Right cardiac atrium (tissue), 5 donors: Measurements from ENCODE around the gene ANKRD35. TPM values are rescaled to one million over a fixed set of nuclear protein-coding genes. Genes with fewer than 3 reads are reported as not detected.
"Not testable (repeated sequence)": the region's sequence is repeated elsewhere in the genome, so short reads cannot be mapped to it uniquely, and the experiment has no call there.

Experiments used
- ATAC-seq, 2 donors: fragments of 200-7000 bp; cut with Tn5 transposase; one replicate each; pipeline versions ENCODE4 v1.8.0 to v1.9.1; 2020; ENCODE audit warnings: moderate library complexity in 2 of 2, mild to moderate bottlenecking in 1 of 2
- DNase-seq, 3 donors: peaks; one replicate each; pipeline ENCODE4 v3.0.0-alpha.2; 2020
- H3K27ac ChIP-seq: one replicate; pipeline ENCODE4 v1.5.1; 2013; ENCODE audit warnings: mild to moderate bottlenecking, low read length, control low read depth, moderate library complexity
- H3K27me3 ChIP-seq: one replicate; pipeline ENCODE4 v1.6.1; 2013; ENCODE audit not compliant: control insufficient read depth, insufficient read depth
- H3K4me1 ChIP-seq: one replicate; pipeline ENCODE4 v1.6.1; 2013; ENCODE audit warnings: low read length; ENCODE audit not compliant: control insufficient read depth, insufficient read depth
- H3K4me3 ChIP-seq: one replicate; pipeline ENCODE4 v1.5.1; 2013; ENCODE audit warnings: low read length, control low read depth
- H3K9me3 ChIP-seq: one replicate; pipeline ENCODE4 v1.6.1; 2013; ENCODE audit warnings: low read length; ENCODE audit not compliant: control insufficient read depth
- WGBS: extraction: QIAGEN DNeasy Blood & Tissue Kit; methylation state at CpG from one replicate; pipeline ENCODE4 v1.1.7; 2013; 5-methylcytosine and 5-hydroxymethylcytosine counted together
- intact Hi-C, 4 donors: fragments of 100-400 bp; cut with DNase I; formaldehyde crosslinking; loops; one replicate each; pipeline versions ENCODE4 v1.11.0 to v1.14.0; 2022 to 2023
- long read RNA-seq, 4 donors: library from polyadenylated mRNA; unstranded; transcript quantifications; one replicate each; pipeline ENCODE4 v2.0.0, GENCODE V29; 2020 to 2021
- polyA plus RNA-seq: library from polyadenylated mRNA; stranded (reverse); fragments of 200-250 nt; gene quantifications from one replicate; pipeline ENCODE4 v1.2.3, GENCODE V29; 2013
- total RNA-seq, 4 donors: library from RNA; stranded (reverse); fragmentation: NEBNext Ultra II Directional; extraction: Animal tissue kit (Norgen Biotek cat#: 25700); gene quantifications; one replicate each; pipeline ENCODE4 v1.2.1, GENCODE V29; 2021
- donor health status: healthy with polysubstance abuse.
- donor health status: DM: no; HTN: yes; CAD: no.
- donor health status: DM: no; HTN: no; CAD: no.
- donor health status: DM: no; HTN: yes; CAD: no; lungs with severe emphysema.
- donor health status: DM: yes; HTN: yes; CAD: no.

Gene ANKRD35
- total RNA-seq = 1 to 10 TPM; 1.9 to 2.3 (median 2.1) TPM
- 1.4 TPM for polyA plus RNA-seq
- long read RNA-seq, donor 1, partial matches to known transcripts = 11 of 11 reads
- long read RNA-seq, donor 1, other reads (novel, unspliced or antisense) = 0 of 11 reads
- long read RNA-seq, donor 2, partial matches to known transcripts = 3 of 3 reads
- long read RNA-seq, donor 2, other reads (novel, unspliced or antisense) = 0 of 3 reads
- long read RNA-seq, donor 3, partial matches to known transcripts = 22 of 22 reads
- long read RNA-seq, donor 3, other reads (novel, unspliced or antisense) = 0 of 22 reads
- long read RNA-seq, donor 4, partial matches to known transcripts = 4 of 4 reads
- long read RNA-seq, donor 4, other reads (novel, unspliced or antisense) = 0 of 4 reads

GRCh38 chr1:145885738-145886287 is at the start of gene ANKRD35:
TSS of gene ANKRD35 (minus strand) at chr1:145885866. CDS start at chr1:145885758, 108 bp downstream.
- ATAC-seq (peak; percentile 95), DNase-seq (peak; percentile 89 to 97 (median 95))
- no peaks in the 10 kb centered on the region for H3K27me3 ChIP-seq
- no peaks in the 10 kb centered on the region for H3K9me3 ChIP-seq
- H3K27ac ChIP-seq = peak within 1 kb of the TSS; percentile 46
- 1% methylated on average over 36 of the region's 36 CpGs for WGBS
- intact Hi-C loops = no loop called here
- no peaks in the 10 kb centered on the region for H3K4me1 ChIP-seq
- H3K4me3 ChIP-seq = peak within 1 kb of the TSS; percentile 60

- ATAC-seq, H3K9me3 ChIP-seq, DNase-seq, H3K27me3 ChIP-seq, H3K27ac ChIP-seq, H3K4me3 ChIP-seq, intact Hi-C loops, H3K4me1 ChIP-seq: not testable (repeated sequence)
- 36% methylated on average over 9 of the region's 9 CpGs for WGBS
Observed at GRCh38 chr1:145932522-145933009, 46.9 kb upstream of the ANKRD35 start.

GRCh38 chr1:145927916-145928643 is 42.4 kb upstream of the ANKRD35 start:
- peak overlapping the region; percentile 97 for H3K27ac ChIP-seq
- H3K9me3 ChIP-seq = no peaks in the 10 kb centered on the region
- peak in 1 of 3 donors; percentile 54 for DNase-seq
- no peaks in the 10 kb centered on the region for H3K27me3 ChIP-seq
- intact Hi-C loops = no loop called here
- peaks cover 1% of the 10 kb centered on the region for H3K4me1 ChIP-seq
- H3K4me3 ChIP-seq = peak overlapping the region; percentile 99
- no peak for ATAC-seq
- WGBS = 69% methylated on average over 20 of the region's 20 CpGs

- ATAC-seq (peak; percentile 98 to 99), DNase-seq (peak; percentile 93 to 96 (median 94))
- H3K4me1 ChIP-seq = peaks cover 1% of the 10 kb centered on the region
- H3K9me3 ChIP-seq = no peaks in the 10 kb centered on the region
- peak within 1 kb of the TSS; percentile 98 for H3K27ac ChIP-seq
- WGBS = under 1% methylated on average over 41 of the region's 41 CpGs
- intact Hi-C loops = no loop called here
- peak within 1 kb of the TSS; percentile 99 for H3K4me3 ChIP-seq
- no peaks in the 10 kb centered on the region for H3K27me3 ChIP-seq
Observed at GRCh38 chr1:145927063-145927886, 41.6 kb upstream of the ANKRD35 start, which contains the start of gene RBM8A. TSS of gene RBM8A (minus strand) at chr1:145927484. CDS start at chr1:145927426, 58 bp downstream.

- DNase-seq = peak in 1 of 3 donors; percentile 39
- Histone ChIP-seq H3K27me3 (no peaks in the 10 kb centered on the region), H3K27ac (peak overlapping the region; percentile 98), H3K9me3 (no peaks in the 10 kb centered on the region), H3K4me1 (peaks cover 1% of the 10 kb centered on the region), H3K4me3 (peak overlapping the region; percentile 99)
- peak; percentile 5 for ATAC-seq
- 6% methylated on average over 19 of the region's 19 CpGs for WGBS
- intact Hi-C loops = no loop called here
Observed at GRCh38 chr1:145926686-145927062, 41.0 kb upstream of the ANKRD35 start.

GRCh38 chr1:145922266-145922665 is 36.6 kb upstream of the ANKRD35 start:
- H3K4me3 ChIP-seq = no peak overlapping the region
- H3K9me3 ChIP-seq = no peaks in the 10 kb centered on the region
- intact Hi-C loops = no loop called here
- no peak overlapping the region for H3K27ac ChIP-seq
- H3K27me3 ChIP-seq = no peaks in the 10 kb centered on the region
- DNase-seq (no peak), ATAC-seq (no peak)
- WGBS = 65% methylated on average over 2 of the region's 2 CpGs
- peaks cover 2% of the 10 kb centered on the region for H3K4me1 ChIP-seq

- H3K27me3 ChIP-seq, H3K9me3 ChIP-seq, intact Hi-C loops, H3K27ac ChIP-seq, H3K4me3 ChIP-seq, H3K4me1 ChIP-seq, ATAC-seq, DNase-seq: not testable (repeated sequence)
- 92% methylated on average over 2 of the region's 4 CpGs for WGBS
Observed at GRCh38 chr1:145920297-145920696, 34.6 kb upstream of the ANKRD35 start.

- H3K4me1 ChIP-seq = peaks cover 2% of the 10 kb centered on the region
- 5% methylated on average over 33 of the region's 33 CpGs for whole genome bisulfite sequencing
- ATAC-seq = peak; percentile 30 to 50
- H3K9me3 ChIP-seq = no peaks in the 10 kb centered on the region
- no peaks in the 10 kb centered on the region for H3K27me3 ChIP-seq
- peak; percentile 55 to 86 (median 85) for DNase-seq
- peak overlapping the region; percentile 76 for H3K27ac ChIP-seq
- intact Hi-C loops = loop anchor here in 1 of 4 donors (10.0 kb wide), 1 partner anchor 74 kb away; the partner anchor contains the start of gene NUDT17
- peak overlapping the region; percentile 72 for H3K4me3 ChIP-seq
Observed at GRCh38 chr1:145918992-145919939, 33.6 kb upstream of the ANKRD35 start.

- ATAC-seq (peak; percentile 96), DNase-seq (peak; percentile 89 to 96 (median 96))
- H3K4me3 ChIP-seq = peak within 1 kb of the TSS; percentile 72
- H3K9me3 ChIP-seq = no peaks in the 10 kb centered on the region
- H3K27me3 ChIP-seq = no peaks in the 10 kb centered on the region
- WGBS = under 1% methylated on average over 51 of the region's 51 CpGs
- H3K27ac ChIP-seq = peak within 1 kb of the TSS; percentile 76
- intact Hi-C loops = loop anchor here in 1 of 4 donors (10.0 kb wide), 1 partner anchor 74 kb away; the partner anchor contains the start of gene NUDT17
- peaks cover 2% of the 10 kb centered on the region for H3K4me1 ChIP-seq
Observed at GRCh38 chr1:145918144-145918991, 32.7 kb upstream of the ANKRD35 start, which contains the start of gene PEX11B. TSS of gene PEX11B (minus strand) at chr1:145918717. CDS start at chr1:145918688, 29 bp downstream.
